ENCODE results near the gene EPB41. TPM values are rescaled to one million over a fixed set of nuclear protein-coding genes. Genes with fewer than 3 reads are reported as not detected.
"Not testable (repeated sequence)": the region's sequence is repeated elsewhere in the genome, so short reads cannot be mapped to it uniquely, and the experiment has no call there.

The EPB41 gene
- total RNA-seq, 1 experiment from 2014 or later: 20.2 TPM

DNA sequence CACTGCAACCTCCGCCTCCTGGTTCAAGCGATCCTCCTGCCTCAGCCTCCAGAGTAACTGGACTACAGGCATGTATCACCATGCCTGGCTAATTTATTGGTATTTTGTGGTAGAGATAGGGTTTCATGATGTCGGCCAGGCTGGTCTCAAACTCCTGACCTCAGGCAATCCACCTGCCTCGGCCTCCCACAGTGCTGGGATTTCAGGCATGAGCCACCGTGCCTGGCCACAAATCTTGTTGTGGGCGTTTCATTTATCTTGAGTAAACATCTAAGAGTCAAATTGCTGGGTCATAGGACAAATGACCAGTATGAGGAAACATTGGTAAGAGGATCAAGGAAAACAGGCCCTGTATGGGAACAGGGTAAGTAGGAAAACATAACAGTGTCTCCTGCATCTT lies 191.5 kb downstream of the EPB41 start:
- in situ Hi-C loops (cut with HindIII; ENCODE audit: low pct_unique_long_range_greater_than_20kb, low sequenced_read_pairs) (no loop called here), intact Hi-C loops (cut with micrococcal nuclease; ENCODE audit: unreplicated experiment) (no loop called here)
- TF ChIP-seq TCF7L2 (IDR thresholded peaks at IDR 0.05; ENCODE audit: low read depth, low read length) (no peak), SIN3A (IDR thresholded peaks at IDR 0.05; ENCODE audit: borderline replicate concordance, insufficient read depth, low read depth, low read length) (no peak), POLR2AphosphoS5 (IDR thresholded peaks at IDR 0.05; ENCODE audit: low read depth, low read length) (no peak)
- TF ChIP-seq, protein P1, sequence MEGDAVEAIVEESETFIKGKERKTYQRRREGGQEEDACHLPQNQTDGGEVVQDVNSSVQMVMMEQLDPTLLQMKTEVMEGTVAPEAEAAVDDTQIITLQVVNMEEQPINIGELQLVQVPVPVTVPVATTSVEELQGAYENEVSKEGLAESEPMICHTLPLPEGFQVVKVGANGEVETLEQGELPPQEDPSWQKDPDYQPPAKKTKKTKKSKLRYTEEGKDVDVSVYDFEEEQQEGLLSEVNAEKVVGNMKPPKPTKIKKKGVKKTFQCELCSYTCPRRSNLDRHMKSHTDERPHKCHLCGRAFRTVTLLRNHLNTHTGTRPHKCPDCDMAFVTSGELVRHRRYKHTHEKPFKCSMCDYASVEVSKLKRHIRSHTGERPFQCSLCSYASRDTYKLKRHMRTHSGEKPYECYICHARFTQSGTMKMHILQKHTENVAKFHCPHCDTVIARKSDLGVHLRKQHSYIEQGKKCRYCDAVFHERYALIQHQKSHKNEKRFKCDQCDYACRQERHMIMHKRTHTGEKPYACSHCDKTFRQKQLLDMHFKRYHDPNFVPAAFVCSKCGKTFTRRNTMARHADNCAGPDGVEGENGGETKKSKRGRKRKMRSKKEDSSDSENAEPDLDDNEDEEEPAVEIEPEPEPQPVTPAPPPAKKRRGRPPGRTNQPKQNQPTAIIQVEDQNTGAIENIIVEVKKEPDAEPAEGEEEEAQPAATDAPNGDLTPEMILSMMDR (IDR thresholded peaks at IDR 0.05): no peak
- TF ChIP-seq, protein P2, sequence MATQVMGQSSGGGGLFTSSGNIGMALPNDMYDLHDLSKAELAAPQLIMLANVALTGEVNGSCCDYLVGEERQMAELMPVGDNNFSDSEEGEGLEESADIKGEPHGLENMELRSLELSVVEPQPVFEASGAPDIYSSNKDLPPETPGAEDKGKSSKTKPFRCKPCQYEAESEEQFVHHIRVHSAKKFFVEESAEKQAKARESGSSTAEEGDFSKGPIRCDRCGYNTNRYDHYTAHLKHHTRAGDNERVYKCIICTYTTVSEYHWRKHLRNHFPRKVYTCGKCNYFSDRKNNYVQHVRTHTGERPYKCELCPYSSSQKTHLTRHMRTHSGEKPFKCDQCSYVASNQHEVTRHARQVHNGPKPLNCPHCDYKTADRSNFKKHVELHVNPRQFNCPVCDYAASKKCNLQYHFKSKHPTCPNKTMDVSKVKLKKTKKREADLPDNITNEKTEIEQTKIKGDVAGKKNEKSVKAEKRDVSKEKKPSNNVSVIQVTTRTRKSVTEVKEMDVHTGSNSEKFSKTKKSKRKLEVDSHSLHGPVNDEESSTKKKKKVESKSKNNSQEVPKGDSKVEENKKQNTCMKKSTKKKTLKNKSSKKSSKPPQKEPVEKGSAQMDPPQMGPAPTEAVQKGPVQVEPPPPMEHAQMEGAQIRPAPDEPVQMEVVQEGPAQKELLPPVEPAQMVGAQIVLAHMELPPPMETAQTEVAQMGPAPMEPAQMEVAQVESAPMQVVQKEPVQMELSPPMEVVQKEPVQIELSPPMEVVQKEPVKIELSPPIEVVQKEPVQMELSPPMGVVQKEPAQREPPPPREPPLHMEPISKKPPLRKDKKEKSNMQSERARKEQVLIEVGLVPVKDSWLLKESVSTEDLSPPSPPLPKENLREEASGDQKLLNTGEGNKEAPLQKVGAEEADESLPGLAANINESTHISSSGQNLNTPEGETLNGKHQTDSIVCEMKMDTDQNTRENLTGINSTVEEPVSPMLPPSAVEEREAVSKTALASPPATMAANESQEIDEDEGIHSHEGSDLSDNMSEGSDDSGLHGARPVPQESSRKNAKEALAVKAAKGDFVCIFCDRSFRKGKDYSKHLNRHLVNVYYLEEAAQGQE (IDR thresholded peaks at IDR 0.05; ENCODE audit: insufficient read depth in 1 of 2, low read depth in 2 of 2, low read length in 1 of 2): no peak
- no peaks in the 10 kb centered on the region for H3K27me3 ChIP-seq (ENCODE audit: control insufficient read depth, insufficient read depth, low read length)
- H3K9me3 ChIP-seq (ENCODE audit: control insufficient read depth, insufficient read depth, low read depth, low read length): no peaks in the 10 kb centered on the region
- DNase-seq (ENCODE audit: low read depth, low spot score) (peak; percentile 24), ATAC-seq (peak; percentile 77; the same call in 1 of the 2 replicates)
- POLR2A ChIA-PET: no interaction called here
- CTCF ChIA-PET: no interaction called here
- no peak overlapping the region for H3K4me3 ChIP-seq (ENCODE audit: low read depth in 2 of 2, low read length in 2 of 2)
- H3K27ac ChIP-seq (ENCODE audit: low read length): no peak overlapping the region
- 0 out of 2 replicates have a peak, but pooled peaks cover 3% of the 10 kb centered on the region for H3K4me1 ChIP-seq (ENCODE audit: control insufficient read depth, insufficient read depth, low read length)
- no peaks in the 10 kb centered on the region for H3K36me3 ChIP-seq (ENCODE audit: control insufficient read depth, insufficient read depth, low read length)
- BruUV-seq (replicated peaks): no TSS peak

DNA sequence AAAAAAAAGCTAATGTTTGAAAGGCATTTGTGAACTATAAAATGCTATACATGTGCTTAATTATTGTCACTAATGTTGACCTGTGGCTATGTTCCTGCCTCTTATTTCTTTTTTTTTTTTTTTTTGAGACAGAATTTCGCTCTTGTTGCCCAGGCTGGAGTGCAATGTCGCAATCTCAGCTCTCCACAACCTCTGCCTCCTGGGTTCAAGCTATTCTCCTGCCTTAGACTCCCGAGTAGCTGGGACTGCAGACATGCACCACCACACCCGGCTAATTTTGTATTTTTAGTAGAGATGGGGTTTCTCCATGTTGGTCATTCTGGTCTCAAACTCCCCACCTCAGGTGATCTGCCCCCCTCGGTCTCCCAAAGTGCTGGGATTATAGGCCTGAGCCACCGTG lies 193.7 kb downstream of the EPB41 start:
- BruUV-seq (replicated peaks); H3K27ac ChIP-seq (ENCODE audit: low read length); H3K9me3 ChIP-seq (ENCODE audit: control insufficient read depth, insufficient read depth, low read depth, low read length); H3K4me1 ChIP-seq (ENCODE audit: control insufficient read depth, insufficient read depth, low read length); intact Hi-C loops (cut with micrococcal nuclease; ENCODE audit: unreplicated experiment); ATAC-seq; H3K36me3 ChIP-seq (ENCODE audit: control insufficient read depth, insufficient read depth, low read length); DNase-seq (ENCODE audit: low read depth, low spot score); H3K27me3 ChIP-seq (ENCODE audit: control insufficient read depth, insufficient read depth, low read length); in situ Hi-C loops (cut with HindIII; ENCODE audit: low pct_unique_long_range_greater_than_20kb, low sequenced_read_pairs); H3K4me3 ChIP-seq (ENCODE audit: low read depth in 2 of 2, low read length in 2 of 2): not testable (repeated sequence)
- CTCF ChIA-PET: interaction anchor here (0.7 kb wide), 1 partner anchor 13 kb away, joined by 14 read pairs; no protein-coding TSS in a partner anchor
- POLR2A ChIA-PET: interaction anchor here (0.6 to 1.0 kb wide), 4 partner anchors 17 to 145 kb away, joined by 4 to 17 read pairs (median 8); partner anchors contain the start of gene SRSF4

DNA sequence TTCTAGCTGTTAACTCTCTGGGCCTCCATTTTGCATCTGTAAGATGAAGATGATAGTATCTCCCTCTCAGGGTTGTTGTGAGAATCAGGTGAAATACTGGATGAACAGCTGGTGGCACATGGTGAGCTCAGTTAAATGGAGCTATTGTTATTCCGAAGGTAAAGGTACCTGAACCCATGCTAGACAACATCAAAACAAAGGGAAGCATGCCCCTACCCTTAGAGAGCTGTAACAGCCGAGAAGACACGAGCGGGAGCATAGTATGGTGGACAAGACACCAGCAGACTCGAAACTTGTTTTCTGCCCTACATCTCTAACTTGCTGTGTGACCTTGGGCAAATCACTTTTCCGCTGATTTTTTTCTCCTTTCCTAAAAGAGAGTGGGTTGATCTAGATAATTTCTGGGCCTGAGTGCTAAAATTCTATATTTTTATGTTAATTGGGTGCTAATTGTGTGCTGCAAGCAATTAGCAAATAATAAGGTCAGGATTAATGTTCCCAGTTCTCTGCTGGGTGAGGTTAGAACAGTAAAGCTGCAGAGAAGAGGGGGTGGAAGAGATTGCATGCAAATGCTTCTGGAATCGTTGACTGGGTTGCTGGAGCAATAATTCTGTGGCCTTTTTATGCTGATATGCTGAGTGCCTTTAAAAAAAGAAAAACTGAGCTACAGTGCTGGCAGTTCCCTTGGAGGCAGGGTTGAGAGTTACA lies 198.5 kb downstream of the EPB41 start:
- no TSS peak for BruUV-seq (replicated peaks)
- TF ChIP-seq TCF7L2 (IDR thresholded peaks at IDR 0.05; ENCODE audit: low read depth, low read length): no peak
- TF ChIP-seq, protein P2 (IDR thresholded peaks at IDR 0.05; ENCODE audit: insufficient read depth in 1 of 2, low read depth in 2 of 2, low read length in 1 of 2): no peak
- TF ChIP-seq, protein P1 (IDR thresholded peaks at IDR 0.05): no peak
- TF ChIP-seq SIN3A (IDR thresholded peaks at IDR 0.05; ENCODE audit: borderline replicate concordance, insufficient read depth, low read depth, low read length): no peak
- TF ChIP-seq POLR2AphosphoS5 (IDR thresholded peaks at IDR 0.05; ENCODE audit: low read depth, low read length): no peak
- Histone ChIP-seq H3K4me3 (ENCODE audit: low read depth in 2 of 2, low read length in 2 of 2) (no peak overlapping the region), H3K27ac (ENCODE audit: low read length) (no peak overlapping the region), H3K36me3 (ENCODE audit: control insufficient read depth, insufficient read depth, low read length) (no peaks in the 10 kb centered on the region), H3K4me1 (ENCODE audit: control insufficient read depth, insufficient read depth, low read length) (no peaks in the 10 kb centered on the region), H3K27me3 (ENCODE audit: control insufficient read depth, insufficient read depth, low read length) (no peaks in the 10 kb centered on the region), H3K9me3 (ENCODE audit: control insufficient read depth, insufficient read depth, low read depth, low read length) (no peaks in the 10 kb centered on the region)
- in situ Hi-C loops (cut with HindIII; ENCODE audit: low pct_unique_long_range_greater_than_20kb, low sequenced_read_pairs) (no loop called here), intact Hi-C loops (cut with micrococcal nuclease; ENCODE audit: unreplicated experiment) (no loop called here)
- ATAC-seq (no peak), DNase-seq (ENCODE audit: low read depth, low spot score) (no peak)
- POLR2A ChIA-PET: interaction anchor here (0.6 kb wide), 1 partner anchor 336 kb away, joined by 6 read pairs; no protein-coding TSS in a partner anchor
- CTCF ChIA-PET: no interaction called here
